Measurements from ENCODE around the gene STX17.

Gene STX17

GRCh38 chr9:99905833-99906402, 536 bp upstream of the STX17 start:
- no peaks in the 10 kb centered on the region for H3K36me3 ChIP-seq (ENCODE audit: control insufficient read depth in 2 of 2, insufficient read depth in 2 of 2, low read length in 2 of 2)
- H3K4me1 ChIP-seq (ENCODE audit: control insufficient read depth, insufficient read depth, low read length): no peaks in the 10 kb centered on the region
- no peak overlapping the region for H3K27ac ChIP-seq (ENCODE audit: low read length)
- no peaks in the 10 kb centered on the region for H3K27me3 ChIP-seq (ENCODE audit: control insufficient read depth in 1 of 2, insufficient read depth in 2 of 2, low read length in 2 of 2)
- peak overlapping the region; percentile 87 to 95 for H3K4me3 ChIP-seq (ENCODE audit: low read length in 2 of 2)
- peak overlapping the region; percentile 68 to 98 for H3K9ac ChIP-seq (ENCODE audit: low read length in 2 of 2)
- no peaks in the 10 kb centered on the region for H3K9me3 ChIP-seq (ENCODE audit: control insufficient read depth in 2 of 2, low read length in 2 of 2)

- Histone ChIP-seq H3K9me3 (ENCODE audit: control insufficient read depth in 2 of 2, low read length in 2 of 2) (no peaks in the 10 kb centered on the region), H3K27me3 (ENCODE audit: control insufficient read depth in 1 of 2, insufficient read depth in 2 of 2, low read length in 2 of 2) (no peaks in the 10 kb centered on the region), H3K4me3 (ENCODE audit: low read length in 2 of 2) (peak overlapping the region; percentile 87 to 95), H3K36me3 (ENCODE audit: control insufficient read depth in 2 of 2, insufficient read depth in 2 of 2, low read length in 2 of 2) (no peaks in the 10 kb centered on the region), H3K9ac (ENCODE audit: low read length in 2 of 2) (peak overlapping the region; percentile 94 to 98), H3K4me1 (ENCODE audit: control insufficient read depth, insufficient read depth, low read length) (no peaks in the 10 kb centered on the region), H3K27ac (ENCODE audit: low read length) (peak overlapping the region; percentile 89)
Observed at GRCh38 chr9:99907208-99907532, 716 bp downstream of the STX17 start.

GRCh38 chr9:99911600-99911999, 5.1 kb downstream of the STX17 start:
- no peak overlapping the region for H3K4me3 ChIP-seq (ENCODE audit: low read length in 2 of 2)
- no peaks in the 10 kb centered on the region for H3K9me3 ChIP-seq (ENCODE audit: control insufficient read depth in 2 of 2, low read length in 2 of 2)
- H3K27me3 ChIP-seq (ENCODE audit: control insufficient read depth in 1 of 2, insufficient read depth in 2 of 2, low read length in 2 of 2): no peaks in the 10 kb centered on the region
- peaks cover 5 to 8% of the 10 kb centered on the region in 2 donors for H3K36me3 ChIP-seq (ENCODE audit: control insufficient read depth in 2 of 2, insufficient read depth in 2 of 2, low read length in 2 of 2)
- H3K9ac ChIP-seq (ENCODE audit: low read length in 2 of 2): no peak overlapping the region
- H3K27ac ChIP-seq (ENCODE audit: low read length): no peak overlapping the region
- no peaks in the 10 kb centered on the region for H3K4me1 ChIP-seq (ENCODE audit: control insufficient read depth, insufficient read depth, low read length)

GRCh38 chr9:99916650-99917049, 10.2 kb downstream of the STX17 start:
- Histone ChIP-seq H3K9ac (ENCODE audit: low read length in 2 of 2) (no peak overlapping the region), H3K4me1 (ENCODE audit: control insufficient read depth, insufficient read depth, low read length) (no peaks in the 10 kb centered on the region), H3K9me3 (ENCODE audit: control insufficient read depth in 2 of 2, low read length in 2 of 2) (no peaks in the 10 kb centered on the region), H3K27ac (ENCODE audit: low read length) (no peak overlapping the region), H3K4me3 (ENCODE audit: low read length in 2 of 2) (no peak overlapping the region), H3K36me3 (ENCODE audit: control insufficient read depth in 2 of 2, insufficient read depth in 2 of 2, low read length in 2 of 2) (peaks cover 12 to 26% of the 10 kb centered on the region in 2 donors), H3K27me3 (ENCODE audit: control insufficient read depth in 1 of 2, insufficient read depth in 2 of 2, low read length in 2 of 2) (no peaks in the 10 kb centered on the region)

GRCh38 chr9:99918134-99918533, 11.7 kb downstream of the STX17 start:
- Histone ChIP-seq H3K4me1 (ENCODE audit: control insufficient read depth, insufficient read depth, low read length) (no peaks in the 10 kb centered on the region), H3K27ac (ENCODE audit: low read length) (no peak overlapping the region), H3K27me3 (ENCODE audit: control insufficient read depth in 1 of 2, insufficient read depth in 2 of 2, low read length in 2 of 2) (no peaks in the 10 kb centered on the region), H3K9ac (ENCODE audit: low read length in 2 of 2) (no peak overlapping the region), H3K4me3 (ENCODE audit: low read length in 2 of 2) (no peak overlapping the region), H3K36me3 (ENCODE audit: control insufficient read depth in 2 of 2, insufficient read depth in 2 of 2, low read length in 2 of 2) (peaks cover 22 to 35% of the 10 kb centered on the region in 2 donors), H3K9me3 (ENCODE audit: control insufficient read depth in 2 of 2, low read length in 2 of 2) (no peaks in the 10 kb centered on the region)

DNA sequence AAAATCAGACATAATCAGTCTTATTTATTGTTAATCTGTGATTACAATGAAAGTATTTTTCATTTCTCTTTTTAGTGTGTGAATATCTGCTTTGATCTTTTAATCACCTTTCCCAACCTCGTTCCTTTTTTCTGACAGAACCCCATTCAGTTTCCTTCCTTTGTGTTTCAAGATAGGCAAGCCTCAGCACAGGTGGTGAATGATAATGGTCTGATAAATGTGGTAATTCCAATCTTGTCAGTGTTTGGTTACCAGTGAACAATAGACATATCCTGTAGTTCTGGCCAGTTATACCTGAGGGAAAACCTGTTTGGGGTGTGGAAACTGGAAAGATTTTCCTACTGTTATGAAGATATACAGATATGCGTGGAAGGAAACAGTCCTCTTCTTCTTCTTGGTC, 13.5 kb downstream of the STX17 start:
- Histone ChIP-seq H3K9me3 (ENCODE audit: control insufficient read depth in 2 of 2, low read length in 2 of 2) (no peaks in the 10 kb centered on the region), H3K27me3 (ENCODE audit: control insufficient read depth in 1 of 2, insufficient read depth in 2 of 2, low read length in 2 of 2) (no peaks in the 10 kb centered on the region), H3K36me3 (ENCODE audit: control insufficient read depth in 2 of 2, insufficient read depth in 2 of 2, low read length in 2 of 2) (peaks cover 24 to 38% of the 10 kb centered on the region in 2 donors), H3K9ac (ENCODE audit: low read length in 2 of 2) (no peak overlapping the region), H3K27ac (ENCODE audit: low read length) (no peak overlapping the region), H3K4me1 (ENCODE audit: control insufficient read depth, insufficient read depth, low read length) (no peaks in the 10 kb centered on the region), H3K4me3 (ENCODE audit: low read length in 2 of 2) (no peak overlapping the region)

DNA sequence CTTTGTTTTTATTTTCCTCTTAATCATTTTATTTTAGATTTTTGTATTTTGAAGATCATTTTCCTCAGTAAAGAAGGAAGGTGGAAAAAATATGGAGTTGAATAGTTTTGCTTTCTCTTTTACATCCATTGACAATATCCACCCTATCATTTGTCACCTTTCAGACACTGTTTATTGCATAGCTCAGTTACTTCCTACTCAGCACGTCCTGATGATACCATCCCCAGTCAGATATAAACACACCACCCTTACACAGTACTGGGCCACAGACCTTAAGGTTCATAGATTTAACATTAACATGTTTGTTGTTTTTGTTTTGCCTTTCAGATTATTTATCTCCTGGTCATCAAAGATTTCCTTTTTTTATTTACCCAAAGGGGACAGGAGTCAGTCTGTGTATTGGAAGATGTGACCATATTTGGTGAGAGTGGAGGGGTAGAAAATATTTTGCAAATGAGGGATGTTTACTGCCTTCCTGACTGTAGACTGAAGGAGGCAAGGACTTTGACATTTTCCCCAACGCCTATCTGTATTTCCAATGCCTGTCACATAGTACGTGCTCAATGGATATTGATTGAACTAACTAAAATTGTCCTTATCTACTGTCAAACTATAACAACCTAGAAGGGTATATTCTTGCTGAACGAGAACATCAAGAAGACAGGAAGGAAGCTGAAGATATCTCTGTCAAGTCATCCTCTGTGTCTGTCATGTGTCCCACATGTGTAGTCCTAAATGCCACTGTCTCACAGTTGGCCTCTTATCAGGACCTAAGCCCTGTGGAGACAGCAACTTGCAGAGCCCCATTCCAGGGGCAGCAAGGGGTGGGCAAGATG, 15.6 kb downstream of the STX17 start:
- peaks cover 17 to 33% of the 10 kb centered on the region in 2 donors for H3K36me3 ChIP-seq (ENCODE audit: control insufficient read depth in 2 of 2, insufficient read depth in 2 of 2, low read length in 2 of 2)
- H3K4me3 ChIP-seq (ENCODE audit: low read length in 2 of 2): no peak overlapping the region
- peaks cover 2 to 6% of the 10 kb centered on the region in 2 donors for H3K9me3 ChIP-seq (ENCODE audit: control insufficient read depth in 2 of 2, low read length in 2 of 2)
- no peaks in the 10 kb centered on the region for H3K27me3 ChIP-seq (ENCODE audit: control insufficient read depth in 1 of 2, insufficient read depth in 2 of 2, low read length in 2 of 2)
- H3K27ac ChIP-seq (ENCODE audit: low read length): no peak overlapping the region
- no peak overlapping the region for H3K9ac ChIP-seq (ENCODE audit: low read length in 2 of 2)
- no peaks in the 10 kb centered on the region for H3K4me1 ChIP-seq (ENCODE audit: control insufficient read depth, insufficient read depth, low read length)

DNA sequence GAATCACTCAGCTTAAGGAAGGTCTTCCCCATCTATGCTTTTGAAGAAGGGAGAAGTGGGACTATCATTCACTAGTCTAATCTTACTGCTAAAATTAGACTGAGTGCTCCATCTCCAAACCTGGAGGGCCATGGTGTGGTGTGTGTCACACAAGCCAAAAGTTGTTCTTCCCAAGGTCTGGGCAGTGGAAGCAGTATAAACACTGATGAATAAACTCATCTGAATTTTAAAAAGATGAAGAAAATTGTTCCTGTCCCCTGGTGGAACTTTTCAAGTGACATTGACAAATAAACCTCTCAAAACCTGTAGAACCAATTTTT, 16.2 kb downstream of the STX17 start:
- peaks cover 2 to 6% of the 10 kb centered on the region in 2 donors for H3K9me3 ChIP-seq (ENCODE audit: control insufficient read depth in 2 of 2, low read length in 2 of 2)
- no peak overlapping the region for H3K27ac ChIP-seq (ENCODE audit: low read length)
- H3K27me3 ChIP-seq (ENCODE audit: control insufficient read depth in 1 of 2, insufficient read depth in 2 of 2, low read length in 2 of 2): no peaks in the 10 kb centered on the region
- H3K36me3 ChIP-seq (ENCODE audit: control insufficient read depth in 2 of 2, insufficient read depth in 2 of 2, low read length in 2 of 2): peaks cover 17 to 30% of the 10 kb centered on the region in 2 donors
- H3K9ac ChIP-seq (ENCODE audit: low read length in 2 of 2): no peak overlapping the region
- H3K4me3 ChIP-seq (ENCODE audit: low read length in 2 of 2): no peak overlapping the region
- H3K4me1 ChIP-seq (ENCODE audit: control insufficient read depth, insufficient read depth, low read length): no peaks in the 10 kb centered on the region

GRCh38 chr9:99925541-99925940, 19.1 kb downstream of the STX17 start:
- no peaks in the 10 kb centered on the region for H3K27me3 ChIP-seq (ENCODE audit: control insufficient read depth in 1 of 2, insufficient read depth in 2 of 2, low read length in 2 of 2)
- no peak overlapping the region for H3K4me3 ChIP-seq (ENCODE audit: low read length in 2 of 2)
- H3K9ac ChIP-seq (ENCODE audit: low read length in 2 of 2): no peak overlapping the region
- peaks cover 2 to 6% of the 10 kb centered on the region in 2 donors for H3K9me3 ChIP-seq (ENCODE audit: control insufficient read depth in 2 of 2, low read length in 2 of 2)
- H3K4me1 ChIP-seq (ENCODE audit: control insufficient read depth, insufficient read depth, low read length): no peaks in the 10 kb centered on the region
- H3K36me3 ChIP-seq (ENCODE audit: control insufficient read depth in 2 of 2, insufficient read depth in 2 of 2, low read length in 2 of 2): peaks cover 12 to 15% of the 10 kb centered on the region in 2 donors
- no peak overlapping the region for H3K27ac ChIP-seq (ENCODE audit: low read length)

DNA sequence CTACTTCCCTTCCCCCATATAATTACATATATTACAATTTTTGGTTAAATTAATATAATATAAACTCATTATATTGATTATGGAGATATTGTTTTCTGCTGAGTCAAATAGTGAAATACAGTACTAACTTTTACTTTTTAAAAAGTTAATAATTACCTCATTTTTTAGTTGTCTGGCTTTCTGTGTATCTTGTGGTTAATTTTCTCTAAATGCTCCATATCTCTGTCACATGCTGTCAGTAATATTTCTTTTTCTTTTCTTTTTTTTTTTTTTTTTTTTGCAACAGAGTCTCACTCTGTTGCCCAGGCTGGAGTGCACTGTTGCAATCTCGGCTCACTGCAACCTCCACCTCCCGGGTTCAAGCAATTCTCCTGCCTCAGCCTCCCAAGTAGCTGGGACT, 23.2 kb downstream of the STX17 start:
- Histone ChIP-seq H3K36me3 (ENCODE audit: control insufficient read depth in 2 of 2, insufficient read depth in 2 of 2, low read length in 2 of 2) (peaks cover 0 to 3% of the 10 kb centered on the region in 2 donors), H3K27ac (ENCODE audit: low read length) (no peak overlapping the region), H3K4me1 (ENCODE audit: control insufficient read depth, insufficient read depth, low read length) (no peaks in the 10 kb centered on the region), H3K9me3 (ENCODE audit: control insufficient read depth in 2 of 2, low read length in 2 of 2) (peaks cover 2 to 6% of the 10 kb centered on the region in 2 donors), H3K9ac (ENCODE audit: low read length in 2 of 2) (no peak overlapping the region), H3K4me3 (ENCODE audit: low read length in 2 of 2) (no peak overlapping the region), H3K27me3 (ENCODE audit: control insufficient read depth in 1 of 2, insufficient read depth in 2 of 2, low read length in 2 of 2) (no peaks in the 10 kb centered on the region)

DNA sequence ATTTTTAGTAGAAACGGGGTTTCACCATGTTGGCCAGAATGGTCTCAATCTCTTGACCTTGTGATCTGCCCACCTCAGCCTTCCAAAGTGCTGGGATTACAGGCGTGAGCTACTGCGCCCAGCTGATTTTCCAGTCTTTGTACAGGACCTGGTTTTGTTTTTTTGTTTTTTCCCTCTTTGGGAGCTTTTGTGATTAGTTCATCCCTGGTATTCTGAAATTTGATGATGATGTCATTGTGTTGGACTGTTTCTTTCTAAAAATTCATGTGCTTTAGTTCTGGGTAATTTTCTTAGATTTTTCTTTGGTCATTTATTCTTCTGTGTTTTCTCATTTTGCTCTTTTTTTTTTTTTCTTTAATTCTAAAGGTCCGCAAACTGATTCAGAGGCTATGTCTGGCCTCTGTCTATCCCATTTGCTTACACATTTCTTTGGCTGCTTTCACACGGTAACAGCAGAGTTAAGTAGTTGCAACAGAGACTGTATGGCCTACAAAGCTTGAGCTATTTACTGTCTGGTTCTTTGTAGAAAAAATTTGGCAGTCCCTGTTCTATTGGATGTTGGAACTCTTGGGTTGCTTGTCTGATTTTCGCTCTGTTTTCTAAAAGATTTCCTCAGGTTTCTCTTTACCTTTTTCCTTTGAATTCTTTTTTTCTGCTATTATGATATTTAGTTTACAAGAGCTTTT, 24.8 kb downstream of the STX17 start:
- no peak overlapping the region for H3K9ac ChIP-seq (ENCODE audit: low read length in 2 of 2)
- no peaks in the 10 kb centered on the region for H3K27me3 ChIP-seq (ENCODE audit: control insufficient read depth in 1 of 2, insufficient read depth in 2 of 2, low read length in 2 of 2)
- H3K4me3 ChIP-seq (ENCODE audit: low read length in 2 of 2): no peak overlapping the region
- H3K4me1 ChIP-seq (ENCODE audit: control insufficient read depth, insufficient read depth, low read length): no peaks in the 10 kb centered on the region
- H3K9me3 ChIP-seq (ENCODE audit: control insufficient read depth in 2 of 2, low read length in 2 of 2): peaks cover 0 to 6% of the 10 kb centered on the region in 2 donors
- no peak overlapping the region for H3K27ac ChIP-seq (ENCODE audit: low read length)
- H3K36me3 ChIP-seq (ENCODE audit: control insufficient read depth in 2 of 2, insufficient read depth in 2 of 2, low read length in 2 of 2): peaks cover 0 to 3% of the 10 kb centered on the region in 2 donors
